ENCODE measurements around the gene ITGB1. TPM values are rescaled to one million over a fixed set of nuclear protein-coding genes. Genes with fewer than 3 reads are reported as not detected.
A peak's percentile ranks its signal among the peaks of the same experiment; 100 is the strongest.
"Not testable (repeated sequence)": the region's sequence is repeated elsewhere in the genome, so short reads cannot be mapped to it uniquely, and the experiment has no call there.

The ITGB1 gene
- total and polyA plus RNA-seq, 5 experiments from 2014 or later, result 26.1 to 107 (median 34.2) TPM

GRCh38 chr10:32977846-32978809 is 20.1 kb upstream of the ITGB1 start:
- H3K9me3 Mint-ChIP-seq, ATAC-seq, H3K27me3 Mint-ChIP-seq, DNase-seq, H3K36me3 Mint-ChIP-seq, H3K27ac Mint-ChIP-seq, H3K4me3 Mint-ChIP-seq: not testable (repeated sequence)
- POLR2A ChIA-PET, result interaction anchor here (0.6 to 1.4 kb wide), 2 partner anchors 8 to 40 kb away, joined by 3 read pairs; no protein-coding TSS in a partner anchor
- peaks cover 10 to 31% (median 21%) of the 10 kb centered on the region in 4 donors for H3K4me1 Mint-ChIP-seq

- Mint-ChIP-seq H3K9me3 (no peaks in the 10 kb centered on the region), H3K4me3 (no peak overlapping the region), H3K36me3 (no peaks in the 10 kb centered on the region), H3K27me3 (peaks cover 0 to 6% (median 0%) of the 10 kb centered on the region in 5 donors), H3K4me1 (peaks cover 10 to 24% (median 17%) of the 10 kb centered on the region in 4 donors), H3K27ac (no peak overlapping the region)
- ATAC-seq (no peak), DNase-seq (no peak)
- POLR2A ChIA-PET, result interaction anchor here (0.6 kb wide), 1 partner anchor 1222 kb away, joined by 6 read pairs; no protein-coding TSS in a partner anchor
Measured at GRCh38 chr10:32976338-32976737, 18.3 kb upstream of the ITGB1 start.

- Mint-ChIP-seq H3K4me1 (peaks cover 0 to 12% (median 5%) of the 10 kb centered on the region in 4 donors), H3K27me3 (peaks cover 0 to 6% (median 0%) of the 10 kb centered on the region in 5 donors), H3K27ac (no peak overlapping the region), H3K9me3 (no peaks in the 10 kb centered on the region), H3K36me3 (no peaks in the 10 kb centered on the region), H3K4me3 (no peak overlapping the region)
- DNase-seq (no peak), ATAC-seq (no peak)
- POLR2A ChIA-PET, result no interaction called here
Measured at GRCh38 chr10:32972929-32973328, 14.9 kb upstream of the ITGB1 start.

- Mint-ChIP-seq H3K4me1 (peaks cover 0 to 12% (median 5%) of the 10 kb centered on the region in 4 donors), H3K9me3 (no peaks in the 10 kb centered on the region), H3K36me3 (no peaks in the 10 kb centered on the region), H3K27ac (no peak overlapping the region), H3K4me3 (no peak overlapping the region), H3K27me3 (peaks cover 0 to 6% (median 0%) of the 10 kb centered on the region in 5 donors)
- DNase-seq, result no peak
- POLR2A ChIA-PET, result no interaction called here
- no peak for ATAC-seq
Measured at GRCh38 chr10:32972460-32972859, 14.4 kb upstream of the ITGB1 start.

- no peak overlapping the region for H3K4me3 Mint-ChIP-seq
- H3K27ac Mint-ChIP-seq, result peak overlapping the region in 2 of 10 donors; percentile 39 to 62
- POLR2A ChIA-PET, result interaction anchor here (1.0 kb wide), 1 partner anchor 9 kb away, joined by 6 read pairs; no protein-coding TSS in a partner anchor
Measured at GRCh38 chr10:32971536-32972091, 13.6 kb upstream of the ITGB1 start.

GRCh38 chr10:32970910-32971309 is 12.9 kb upstream of the ITGB1 start:
- H3K27ac Mint-ChIP-seq, result no peak overlapping the region
- no peak for DNase-seq
- H3K36me3 Mint-ChIP-seq, result peaks cover 0 to 4% (median 0%) of the 10 kb centered on the region in 3 donors
- POLR2A ChIA-PET, result interaction anchor here (0.8 to 1.0 kb wide), 2 partner anchors 8 to 10 kb away, joined by 3 to 6 read pairs; no protein-coding TSS in a partner anchor
- H3K4me3 Mint-ChIP-seq, result no peak overlapping the region
- ATAC-seq, result no peak
- no peaks in the 10 kb centered on the region for H3K9me3 Mint-ChIP-seq
- peaks cover 0 to 12% (median 5%) of the 10 kb centered on the region in 4 donors for H3K4me1 Mint-ChIP-seq
- H3K27me3 Mint-ChIP-seq, result peaks cover 0 to 6% (median 0%) of the 10 kb centered on the region in 5 donors

More at GRCh38 chr10:32971536-32972091, 13.6 kb upstream of the ITGB1 start:
- peaks cover 0 to under 1% (median 0%) of the 10 kb centered on the region in 3 donors for H3K36me3 Mint-ChIP-seq
- peaks cover 0 to 6% (median 0%) of the 10 kb centered on the region in 5 donors for H3K27me3 Mint-ChIP-seq
- DNase-seq (no peak), ATAC-seq (no peak)
- peaks cover 0 to 12% (median 5%) of the 10 kb centered on the region in 4 donors for H3K4me1 Mint-ChIP-seq
- H3K9me3 Mint-ChIP-seq, result no peaks in the 10 kb centered on the region

- H3K27me3 Mint-ChIP-seq, result no peaks in the 10 kb centered on the region
- ATAC-seq, result no peak
- no peak for DNase-seq
- peaks cover 0 to 4% (median 2%) of the 10 kb centered on the region in 3 donors for H3K36me3 Mint-ChIP-seq
- no peak overlapping the region for H3K4me3 Mint-ChIP-seq
- H3K4me1 Mint-ChIP-seq, result peaks cover 0 to 32% (median 4%) of the 10 kb centered on the region in 4 donors
- H3K27ac Mint-ChIP-seq, result no peak overlapping the region
- no peaks in the 10 kb centered on the region for H3K9me3 Mint-ChIP-seq
- POLR2A ChIA-PET, result no interaction called here
Measured at GRCh38 chr10:32964270-32964669, 6.2 kb upstream of the ITGB1 start.

- H3K27ac Mint-ChIP-seq, result no peak overlapping the region
- H3K27me3 Mint-ChIP-seq, result no peaks in the 10 kb centered on the region
- POLR2A ChIA-PET, result no interaction called here
- no peaks in the 10 kb centered on the region for H3K9me3 Mint-ChIP-seq
- H3K4me3 Mint-ChIP-seq, result no peak overlapping the region
- no peak for ATAC-seq
- DNase-seq, result no peak
- H3K36me3 Mint-ChIP-seq, result peaks cover 0 to 4% (median 2%) of the 10 kb centered on the region in 3 donors
- H3K4me1 Mint-ChIP-seq, result peaks cover 5 to 40% (median 10%) of the 10 kb centered on the region in 4 donors
Measured at GRCh38 chr10:32963096-32963495, 5.1 kb upstream of the ITGB1 start.

- POLR2A ChIA-PET, result no interaction called here
- H3K36me3 Mint-ChIP-seq, result peaks cover 0 to 4% (median 2%) of the 10 kb centered on the region in 3 donors
- no peak for DNase-seq
Measured at GRCh38 chr10:32962521-32962920, 4.5 kb upstream of the ITGB1 start.

GRCh38 chr10:32961895-32962369 is 3.9 kb upstream of the ITGB1 start:
- POLR2A ChIA-PET, result no interaction called here
- DNase-seq, result no peak
- Mint-ChIP-seq H3K4me1 (peaks cover 5 to 40% (median 10%) of the 10 kb centered on the region in 4 donors), H3K36me3 (peaks cover 0 to 4% (median 2%) of the 10 kb centered on the region in 3 donors), H3K27ac (no peak overlapping the region), H3K4me3 (peak overlapping the region in 1 of 10 donors; percentile 13), H3K9me3 (no peaks in the 10 kb centered on the region), H3K27me3 (no peaks in the 10 kb centered on the region)
- ATAC-seq, result no peak

More at GRCh38 chr10:32962521-32962920, 4.5 kb upstream of the ITGB1 start:
- H3K27me3 Mint-ChIP-seq, result no peaks in the 10 kb centered on the region
- H3K4me3 Mint-ChIP-seq, result no peak overlapping the region
- H3K9me3 Mint-ChIP-seq, result no peaks in the 10 kb centered on the region
- peaks cover 5 to 40% (median 10%) of the 10 kb centered on the region in 4 donors for H3K4me1 Mint-ChIP-seq
- H3K27ac Mint-ChIP-seq, result peak overlapping the region in 1 of 10 donors; percentile 20
- no peak for ATAC-seq

GRCh38 chr10:32961343-32961894 is 3.4 kb upstream of the ITGB1 start:
- H3K4me1 Mint-ChIP-seq, result peaks cover 5 to 44% (median 12%) of the 10 kb centered on the region in 4 donors
- POLR2A ChIA-PET, result no interaction called here
- no peak overlapping the region for H3K27ac Mint-ChIP-seq
- H3K4me3 Mint-ChIP-seq, result peak overlapping the region in 1 of 10 donors; percentile 26
- H3K27me3 Mint-ChIP-seq, result no peaks in the 10 kb centered on the region
- no peaks in the 10 kb centered on the region for H3K9me3 Mint-ChIP-seq
- DNase-seq (no peak), ATAC-seq (no peak)
- peaks cover 0 to 2% (median 2%) of the 10 kb centered on the region in 3 donors for H3K36me3 Mint-ChIP-seq

GRCh38 chr10:32960022-32960421 is 2.0 kb upstream of the ITGB1 start:
- POLR2A ChIA-PET, result interaction anchor here (1.0 to 1.6 kb wide), 2 partner anchors 15 to 20 kb away, joined by 3 to 9 read pairs; no protein-coding TSS in a partner anchor
- ATAC-seq, result no peak
- Mint-ChIP-seq H3K27me3 (no peaks in the 10 kb centered on the region), H3K4me1 (peaks cover 9 to 57% (median 23%) of the 10 kb centered on the region in 4 donors), H3K4me3 (peak overlapping the region in 7 of 10 donors; percentile 3 to 90 (median 40)), H3K27ac (peak overlapping the region in 1 of 10 donors; percentile 16), H3K36me3 (no peaks in the 10 kb centered on the region), H3K9me3 (no peaks in the 10 kb centered on the region)
- no peak for DNase-seq
